Esophagus squamous epithelium (tissue), 5 donors: Measurements from ENCODE around the gene GGACT. TPM values are rescaled to one million over a fixed set of nuclear protein-coding genes. Genes with fewer than 3 reads are reported as not detected.

ENCODE experiments used
- DNase-seq: peaks from one replicate; lab custom pipeline; 2025; lab: John Stamatoyannopoulos, UW
- H3K27ac ChIP-seq, 4 donors: fragments of 200-600 bp; sonication (generic); one replicate each; pipeline ENCODE4 v1.5.1; 2016 to 2019; ENCODE audit warnings: mild to moderate bottlenecking in 1 of 4
- H3K27me3 ChIP-seq, 4 donors: fragments of 200-600 bp; sonication (generic); 1 replicate in 3 of 4; 2 replicates in 1 of 4; pipeline versions ENCODE4 v1.5.1 to v1.6.0; 2017 to 2021; ENCODE audit warnings: antibody characterized with exemption in 1 of 4
- H3K36me3 ChIP-seq, 3 donors: fragments of 200-600 bp; sonication (generic); one replicate each; pipeline ENCODE4 v1.5.1; 2016 to 2019
- H3K4me1 ChIP-seq, 3 donors: fragments of 200-600 bp; sonication (generic); one replicate each; pipeline ENCODE4 v1.5.1; 2017 to 2019
- H3K4me3 ChIP-seq, 4 donors: fragments of 200-600 bp; sonication (generic); 1 replicate in 3 of 4; 2 replicates in 1 of 4; pipeline ENCODE4 v1.5.1; 2016 to 2019; ENCODE audit warnings: mild to moderate bottlenecking in 2 of 4, moderate library complexity in 1 of 4
- H3K9me3 ChIP-seq, 3 donors: fragments of 200-600 bp; sonication (generic); one replicate each; pipeline ENCODE4 v1.5.1; 2016 to 2019
- POLR2A ChIP-seq, 4 donors: fragments of 450-650 bp; IDR thresholded peaks; one replicate each; pipeline ENCODE4 v1.6.1; 2017; ENCODE audit warnings: antibody characterized with exemption in 4 of 4, mild to moderate bottlenecking in 4 of 4, moderate library complexity in 3 of 4
- WGBS, 2 donors: methylation state at CpG; one replicate each; pipeline ENCODE4 v1.1.5; 2018; 5-methylcytosine and 5-hydroxymethylcytosine counted together
- intact Hi-C: fragments of 100-400 bp; cut with DNase I; formaldehyde crosslinking; loops from one replicate; pipeline ENCODE4 v1.15.0; 2022
- total RNA-seq, 4 donors: library from RNA; depleted of rRNA; stranded (reverse); fragments of >200 nt; gene quantifications; one replicate each; pipeline ENCODE4 v1.1.0, GENCODE V29; 2016
- TF ChIP-seq, protein P1 (sequence below), 6 experiments: fragments of 450-650 bp in 4 of 6; fragments of 200-600 bp in 2 of 6; sonication (generic) in 2 of 6; IDR thresholded peaks; one replicate each; pipeline ENCODE4 v1.5.1; 2016 to 2019; ENCODE audit warnings: antibody characterized with exemption in 6 of 6, mild to moderate bottlenecking in 4 of 6, moderate library complexity in 4 of 6
- donor health status: DM: yes; HTN: yes; CAD: no.

GGACT gene
- total RNA-seq, 4 donors from 2014 or later: 0.75 to 5.1 (median 2.0) TPM

DNA sequence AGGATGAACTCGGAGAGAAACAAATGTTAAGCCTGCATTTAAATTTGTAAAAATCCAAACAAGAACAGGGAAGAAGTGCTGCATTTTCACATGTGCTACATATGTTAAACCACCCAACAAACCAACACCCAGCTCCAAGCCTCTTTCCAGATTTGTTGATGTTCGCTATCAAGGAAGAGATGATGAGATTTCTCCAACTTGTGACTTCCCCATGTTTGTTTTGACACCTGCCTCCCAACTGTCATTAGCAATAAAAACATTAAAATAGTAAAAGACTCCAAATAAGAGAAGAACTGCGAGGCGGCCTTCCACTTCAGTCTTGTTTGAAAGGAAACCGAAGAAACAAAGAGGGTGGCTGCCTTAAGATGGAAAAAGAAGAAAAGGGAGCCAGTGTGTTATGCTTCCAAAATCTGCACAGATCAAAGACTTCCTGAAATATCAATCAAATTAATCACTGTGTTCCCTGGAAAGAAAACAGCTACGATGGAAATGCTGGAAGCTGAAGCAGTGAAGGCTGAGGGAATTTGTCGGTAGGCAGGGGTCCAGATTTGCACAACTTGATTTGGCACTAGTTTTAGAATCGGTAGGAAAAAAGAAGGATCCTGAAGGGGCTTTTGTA lies 14.0 kb upstream of the GGACT start:
- DNase-seq: no peak
- no peak overlapping the region for H3K4me3 ChIP-seq
- H3K27ac ChIP-seq: no peak overlapping the region
- no peak for TF ChIP-seq POLR2A (IDR thresholded peaks at IDR 0.05)
- TF ChIP-seq, protein P1, sequence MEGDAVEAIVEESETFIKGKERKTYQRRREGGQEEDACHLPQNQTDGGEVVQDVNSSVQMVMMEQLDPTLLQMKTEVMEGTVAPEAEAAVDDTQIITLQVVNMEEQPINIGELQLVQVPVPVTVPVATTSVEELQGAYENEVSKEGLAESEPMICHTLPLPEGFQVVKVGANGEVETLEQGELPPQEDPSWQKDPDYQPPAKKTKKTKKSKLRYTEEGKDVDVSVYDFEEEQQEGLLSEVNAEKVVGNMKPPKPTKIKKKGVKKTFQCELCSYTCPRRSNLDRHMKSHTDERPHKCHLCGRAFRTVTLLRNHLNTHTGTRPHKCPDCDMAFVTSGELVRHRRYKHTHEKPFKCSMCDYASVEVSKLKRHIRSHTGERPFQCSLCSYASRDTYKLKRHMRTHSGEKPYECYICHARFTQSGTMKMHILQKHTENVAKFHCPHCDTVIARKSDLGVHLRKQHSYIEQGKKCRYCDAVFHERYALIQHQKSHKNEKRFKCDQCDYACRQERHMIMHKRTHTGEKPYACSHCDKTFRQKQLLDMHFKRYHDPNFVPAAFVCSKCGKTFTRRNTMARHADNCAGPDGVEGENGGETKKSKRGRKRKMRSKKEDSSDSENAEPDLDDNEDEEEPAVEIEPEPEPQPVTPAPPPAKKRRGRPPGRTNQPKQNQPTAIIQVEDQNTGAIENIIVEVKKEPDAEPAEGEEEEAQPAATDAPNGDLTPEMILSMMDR (IDR thresholded peaks at IDR 0.05): no peak
- peaks cover 0 to 32% (median 0%) of the 10 kb centered on the region in 3 donors for H3K36me3 ChIP-seq
- peaks cover 0 to 4% (median 0%) of the 10 kb centered on the region in 3 donors for H3K4me1 ChIP-seq
- no peaks in the 10 kb centered on the region for H3K27me3 ChIP-seq
- intact Hi-C loops: no loop called here
- 52 to 53% methylated on average over 8 of the region's 8 CpGs for WGBS, 2 donors
- no peaks in the 10 kb centered on the region for H3K9me3 ChIP-seq

GRCh38 chr13:100601716-100602115 lies 13.1 kb upstream of the GGACT start:
- Histone ChIP-seq H3K27me3 (no peaks in the 10 kb centered on the region), H3K4me3 (no peak overlapping the region), H3K36me3 (peaks cover 0 to 23% (median 0%) of the 10 kb centered on the region in 3 donors), H3K4me1 (peaks cover 0 to 4% (median 0%) of the 10 kb centered on the region in 3 donors), H3K9me3 (no peaks in the 10 kb centered on the region), H3K27ac (no peak overlapping the region)
- 90 to 97% methylated on average over 6 to 7 of the region's 7 CpGs for WGBS, 2 donors
- TF ChIP-seq, protein P1 (IDR thresholded peaks at IDR 0.05): no peak
- TF ChIP-seq POLR2A (IDR thresholded peaks at IDR 0.05): no peak
- DNase-seq: no peak
- intact Hi-C loops: no loop called here

DNA sequence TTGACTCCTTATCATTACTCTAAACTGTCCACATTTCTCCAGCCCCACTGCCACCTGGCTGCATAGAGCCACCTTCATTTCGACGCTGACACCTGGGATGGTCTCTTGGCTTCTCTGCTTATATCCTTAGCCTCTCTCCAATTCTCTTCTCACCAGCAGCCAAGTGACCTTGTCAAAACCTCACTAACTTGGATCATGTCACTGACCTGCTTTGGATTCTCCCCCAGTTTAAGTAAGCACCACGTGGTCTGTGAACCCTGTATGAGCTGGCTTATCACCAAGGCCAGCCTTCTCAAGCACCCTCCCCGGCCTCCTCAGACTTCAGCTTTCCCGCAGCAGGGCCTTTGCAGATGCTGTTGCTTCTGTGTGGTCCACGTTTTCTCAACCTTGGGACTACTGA lies 12.3 kb upstream of the GGACT start:
- intact Hi-C loops: no loop called here
- DNase-seq: no peak
- no peak for TF ChIP-seq POLR2A (IDR thresholded peaks at IDR 0.05)
- TF ChIP-seq, protein P1 (IDR thresholded peaks at IDR 0.05): no peak
- Histone ChIP-seq H3K9me3 (no peaks in the 10 kb centered on the region), H3K36me3 (peaks cover 0 to 15% (median 0%) of the 10 kb centered on the region in 3 donors), H3K27ac (no peak overlapping the region), H3K4me1 (peaks cover 0 to 4% (median 0%) of the 10 kb centered on the region in 3 donors), H3K4me3 (no peak overlapping the region), H3K27me3 (no peaks in the 10 kb centered on the region)
- 58 to 64% methylated on average over 6 of the region's 6 CpGs for WGBS, 2 donors

DNA sequence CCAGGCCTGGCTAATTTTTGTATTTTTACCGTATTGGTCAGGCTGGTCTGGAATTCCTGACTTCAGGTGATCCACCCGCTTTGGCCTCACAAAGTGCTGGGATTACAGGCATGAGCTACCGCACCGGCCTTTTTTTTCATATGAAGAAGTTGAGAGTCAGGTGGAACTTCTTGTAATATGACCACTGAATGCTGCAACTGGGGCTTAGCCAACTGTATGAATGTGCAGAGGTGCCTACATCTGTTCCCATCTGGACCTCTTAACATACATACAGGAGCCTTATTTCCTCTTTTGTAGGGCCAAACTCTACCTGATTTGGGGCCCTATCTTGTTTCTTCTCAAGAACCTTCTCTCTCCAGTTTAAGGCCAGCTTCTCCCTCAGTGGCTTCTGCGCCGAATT lies 11.9 kb upstream of the GGACT start:
- WGBS, 2 donors: 86 to 99% methylated on average over 4 to 6 of the region's 6 CpGs

GRCh38 chr13:100597253-100597652 lies 8.7 kb upstream of the GGACT start:
- TF ChIP-seq POLR2A (IDR thresholded peaks at IDR 0.05): no peak
- TF ChIP-seq, protein P1 (IDR thresholded peaks at IDR 0.05): no peak
- no peak for DNase-seq
- Histone ChIP-seq H3K27me3 (no peaks in the 10 kb centered on the region), H3K4me1 (peaks cover 0 to under 1% (median 0%) of the 10 kb centered on the region in 3 donors), H3K27ac (no peak overlapping the region), H3K9me3 (no peaks in the 10 kb centered on the region), H3K4me3 (no peak overlapping the region), H3K36me3 (no peaks in the 10 kb centered on the region)
- 93 to 100% methylated on average over 1 to 2 of the region's 4 CpGs for WGBS, 2 donors
- intact Hi-C loops: no loop called here

More for the DNA sequence above, 11.9 kb upstream of the GGACT start:
- Histone ChIP-seq H3K27me3 (no peaks in the 10 kb centered on the region), H3K4me3 (no peak overlapping the region), H3K36me3 (peaks cover 0 to 12% (median 0%) of the 10 kb centered on the region in 3 donors), H3K9me3 (no peaks in the 10 kb centered on the region), H3K27ac (no peak overlapping the region), H3K4me1 (peaks cover 0 to 4% (median 0%) of the 10 kb centered on the region in 3 donors)
- TF ChIP-seq, protein P1 (IDR thresholded peaks at IDR 0.05): no peak
- TF ChIP-seq POLR2A (IDR thresholded peaks at IDR 0.05): no peak
- no peak for DNase-seq
- intact Hi-C loops: no loop called here
